ENCODE measurements around the gene REPS1. TPM values are rescaled to one million over a fixed set of nuclear protein-coding genes. Genes with fewer than 3 reads are reported as not detected.

The REPS1 gene
- total and polyA plus RNA-seq, 4 donors = 13.5 to 68.2 (median 25.9) TPM

- Histone ChIP-seq H3K4me3 (no peak overlapping the region), H3K36me3 (ENCODE audit: control insufficient read depth in 4 of 4, insufficient read depth in 4 of 4, low read length in 4 of 4) (no peaks in the 10 kb centered on the region), H3K27ac (ENCODE audit: low read depth in 1 of 2, low read length in 1 of 2) (no peak overlapping the region), H3K4me1 (ENCODE audit: control insufficient read depth in 5 of 5, insufficient read depth in 5 of 5, low read length in 5 of 5) (peaks cover 0 to 32% (median 3%) of the 10 kb centered on the region in 5 donors), H3K27me3 (ENCODE audit: control insufficient read depth in 3 of 3, insufficient read depth in 3 of 3, low read length in 2 of 3) (no peaks in the 10 kb centered on the region), H3K9ac (ENCODE audit: insufficient read depth in 1 of 2, low read length in 2 of 2) (no peak overlapping the region), H3K9me3 (ENCODE audit: control insufficient read depth in 4 of 4, insufficient read depth in 3 of 4, low read length in 3 of 4) (no peaks in the 10 kb centered on the region)
- no peak for ATAC-seq (ENCODE audit: insufficient read depth, low FRiP score)
- no peak for DNase-seq
- WGBS, 2 donors = 85 to 86% methylated on average over 2 of the region's 2 CpGs
- TF ChIP-seq, protein P1, sequence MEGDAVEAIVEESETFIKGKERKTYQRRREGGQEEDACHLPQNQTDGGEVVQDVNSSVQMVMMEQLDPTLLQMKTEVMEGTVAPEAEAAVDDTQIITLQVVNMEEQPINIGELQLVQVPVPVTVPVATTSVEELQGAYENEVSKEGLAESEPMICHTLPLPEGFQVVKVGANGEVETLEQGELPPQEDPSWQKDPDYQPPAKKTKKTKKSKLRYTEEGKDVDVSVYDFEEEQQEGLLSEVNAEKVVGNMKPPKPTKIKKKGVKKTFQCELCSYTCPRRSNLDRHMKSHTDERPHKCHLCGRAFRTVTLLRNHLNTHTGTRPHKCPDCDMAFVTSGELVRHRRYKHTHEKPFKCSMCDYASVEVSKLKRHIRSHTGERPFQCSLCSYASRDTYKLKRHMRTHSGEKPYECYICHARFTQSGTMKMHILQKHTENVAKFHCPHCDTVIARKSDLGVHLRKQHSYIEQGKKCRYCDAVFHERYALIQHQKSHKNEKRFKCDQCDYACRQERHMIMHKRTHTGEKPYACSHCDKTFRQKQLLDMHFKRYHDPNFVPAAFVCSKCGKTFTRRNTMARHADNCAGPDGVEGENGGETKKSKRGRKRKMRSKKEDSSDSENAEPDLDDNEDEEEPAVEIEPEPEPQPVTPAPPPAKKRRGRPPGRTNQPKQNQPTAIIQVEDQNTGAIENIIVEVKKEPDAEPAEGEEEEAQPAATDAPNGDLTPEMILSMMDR (IDR thresholded peaks at IDR 0.05; ENCODE audit: control extremely low read depth, extremely low read depth) = no peak
Observed at GRCh38 chr6:138979365-138979764, 8.7 kb downstream of the REPS1 start.

DNA sequence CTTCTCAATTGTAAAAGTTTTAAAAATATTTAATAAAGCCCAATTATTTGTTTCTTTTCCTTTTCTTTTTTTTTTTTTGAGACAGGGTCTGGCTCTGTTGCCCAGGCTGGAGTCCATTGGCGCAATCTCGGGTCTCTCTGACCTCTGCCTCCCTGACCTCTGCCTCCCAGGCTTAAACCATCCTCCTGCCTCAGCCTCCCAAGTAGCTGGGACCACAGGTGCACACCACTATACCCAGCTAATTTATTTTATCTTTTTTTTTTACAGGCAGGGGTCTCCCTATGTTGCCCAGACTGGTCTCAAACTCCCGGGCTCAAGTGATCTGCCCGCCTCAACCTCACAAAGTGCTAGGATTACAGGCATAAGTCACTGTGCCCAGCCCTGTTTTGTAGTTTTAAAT is 9.8 kb downstream of the REPS1 start:
- H3K27ac ChIP-seq (ENCODE audit: low read depth in 1 of 2, low read length in 1 of 2) = no peak overlapping the region
- H3K9ac ChIP-seq (ENCODE audit: insufficient read depth in 1 of 2, low read length in 2 of 2) = no peak overlapping the region
- WGBS, 2 donors = 96 to 98% methylated on average over 4 of the region's 4 CpGs
- ATAC-seq (ENCODE audit: insufficient read depth, low FRiP score) (no peak), DNase-seq (no peak)
- TF ChIP-seq, protein P1 (IDR thresholded peaks at IDR 0.05; ENCODE audit: control extremely low read depth, extremely low read depth) = no peak
- peaks cover 0 to 27% (median 10%) of the 10 kb centered on the region in 5 donors for H3K4me1 ChIP-seq (ENCODE audit: control insufficient read depth in 5 of 5, insufficient read depth in 5 of 5, low read length in 5 of 5)
- H3K36me3 ChIP-seq (ENCODE audit: control insufficient read depth in 4 of 4, insufficient read depth in 4 of 4, low read length in 4 of 4) = no peaks in the 10 kb centered on the region
- H3K9me3 ChIP-seq (ENCODE audit: control insufficient read depth in 4 of 4, insufficient read depth in 3 of 4, low read length in 3 of 4) = no peaks in the 10 kb centered on the region
- no peaks in the 10 kb centered on the region for H3K27me3 ChIP-seq (ENCODE audit: control insufficient read depth in 3 of 3, insufficient read depth in 3 of 3, low read length in 2 of 3)
- H3K4me3 ChIP-seq = no peak overlapping the region

DNA sequence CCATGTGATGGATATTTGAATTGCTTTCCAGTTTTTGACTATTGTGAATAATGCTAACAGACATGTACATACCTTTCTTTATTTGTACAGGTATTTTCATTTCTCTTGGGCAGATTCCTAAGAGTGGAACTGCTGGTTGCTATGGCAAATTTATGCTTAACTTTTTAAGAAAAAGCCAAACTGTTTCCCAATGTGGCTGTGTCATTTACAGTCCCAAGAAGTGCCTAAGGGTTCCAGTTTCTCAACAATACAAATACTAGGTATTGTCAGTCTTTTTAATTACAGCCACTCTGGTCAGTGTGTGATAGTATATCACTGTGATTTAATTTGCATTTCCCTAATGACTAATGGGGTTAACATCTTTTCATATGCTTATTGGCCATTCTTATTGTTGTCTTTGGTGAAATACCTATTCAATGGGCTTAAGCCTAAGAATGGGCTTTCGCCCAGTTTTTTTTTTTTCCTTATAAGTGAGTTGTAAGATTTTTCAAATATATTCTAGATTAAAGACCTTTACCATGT is 10.3 kb downstream of the REPS1 start:
- TF ChIP-seq, protein P1 (IDR thresholded peaks at IDR 0.05; ENCODE audit: control extremely low read depth, extremely low read depth) = no peak
- H3K9me3 ChIP-seq (ENCODE audit: control insufficient read depth in 4 of 4, insufficient read depth in 3 of 4, low read length in 3 of 4) = no peaks in the 10 kb centered on the region
- H3K9ac ChIP-seq (ENCODE audit: insufficient read depth in 1 of 2, low read length in 2 of 2) = no peak overlapping the region
- DNase-seq (no peak), ATAC-seq (ENCODE audit: insufficient read depth, low FRiP score) (no peak)
- H3K4me3 ChIP-seq = no peak overlapping the region
- WGBS, 2 donors = 96 to 97% methylated on average over 1 of the region's 1 CpG
- H3K4me1 ChIP-seq (ENCODE audit: control insufficient read depth in 5 of 5, insufficient read depth in 5 of 5, low read length in 5 of 5) = peaks cover 0 to 22% (median 11%) of the 10 kb centered on the region in 5 donors
- H3K36me3 ChIP-seq (ENCODE audit: control insufficient read depth in 4 of 4, insufficient read depth in 4 of 4, low read length in 4 of 4) = no peaks in the 10 kb centered on the region
- H3K27me3 ChIP-seq (ENCODE audit: control insufficient read depth in 3 of 3, insufficient read depth in 3 of 3, low read length in 2 of 3) = no peaks in the 10 kb centered on the region
- H3K27ac ChIP-seq (ENCODE audit: low read depth in 1 of 2, low read length in 1 of 2) = no peak overlapping the region

GRCh38 chr6:138977242-138977641 is 10.8 kb downstream of the REPS1 start:
- Histone ChIP-seq H3K9ac (ENCODE audit: insufficient read depth in 1 of 2, low read length in 2 of 2) (no peak overlapping the region), H3K27ac (ENCODE audit: low read depth in 1 of 2, low read length in 1 of 2) (no peak overlapping the region), H3K4me1 (ENCODE audit: control insufficient read depth in 5 of 5, insufficient read depth in 5 of 5, low read length in 5 of 5) (peaks cover 0 to 23% (median 10%) of the 10 kb centered on the region in 5 donors), H3K4me3 (no peak overlapping the region), H3K27me3 (ENCODE audit: control insufficient read depth in 3 of 3, insufficient read depth in 3 of 3, low read length in 2 of 3) (no peaks in the 10 kb centered on the region), H3K9me3 (ENCODE audit: control insufficient read depth in 4 of 4, insufficient read depth in 3 of 4, low read length in 3 of 4) (no peaks in the 10 kb centered on the region), H3K36me3 (ENCODE audit: control insufficient read depth in 4 of 4, insufficient read depth in 4 of 4, low read length in 4 of 4) (no peaks in the 10 kb centered on the region)
- TF ChIP-seq, protein P1 (IDR thresholded peaks at IDR 0.05; ENCODE audit: control extremely low read depth, extremely low read depth) = no peak
- no peak for ATAC-seq (ENCODE audit: insufficient read depth, low FRiP score)
- WGBS, 2 donors = 97 to 99% methylated on average over 2 of the region's 2 CpGs
- DNase-seq = no peak
